ENCODE data around the gene C6orf47.

The C6orf47 gene

DNA sequence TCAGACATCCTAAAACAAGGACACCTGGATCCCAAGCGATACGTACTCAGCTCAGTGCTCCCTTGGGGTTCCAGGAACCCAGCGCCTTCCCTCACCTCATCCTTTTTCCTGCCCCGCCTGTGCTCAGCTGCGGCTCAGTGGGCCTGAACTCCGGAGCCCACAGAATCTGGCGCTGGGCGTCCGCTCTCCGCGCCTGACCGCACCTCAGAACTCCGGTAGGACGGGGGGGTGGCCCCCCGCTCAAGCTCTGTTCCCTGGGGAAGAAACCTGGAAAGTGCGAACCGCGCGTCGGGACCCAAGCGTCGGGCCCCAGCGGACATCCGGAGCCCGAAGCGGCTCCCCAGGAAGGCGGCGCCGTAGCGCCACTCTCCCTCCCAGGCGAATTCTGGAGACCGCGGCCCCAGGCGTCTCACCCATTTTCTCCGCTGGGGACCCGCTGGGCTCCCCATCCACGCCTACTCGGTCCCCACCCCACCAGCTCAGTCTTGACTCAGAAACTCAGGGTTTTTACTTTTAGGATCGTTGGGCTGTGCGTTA is 20.6 kb upstream of the C6orf47 start:
- Histone ChIP-seq H3K36me3 (ENCODE audit: control insufficient read depth, insufficient read depth, low read length) (peaks cover 4% of the 10 kb centered on the region), H3K27me3 (ENCODE audit: control insufficient read depth, insufficient read depth, low read length) (no peaks in the 10 kb centered on the region), H3K9ac (ENCODE audit: low read length) (peak overlapping the region; percentile 84), H3K4me3 (ENCODE audit: low read length) (peak overlapping the region; percentile 75), H3K4me1 (ENCODE audit: control insufficient read depth, insufficient read depth, low read length) (peaks cover 8% of the 10 kb centered on the region), H3K27ac (ENCODE audit: low read depth, low read length) (peak overlapping the region; percentile 50)

GRCh38 chr6:31680226-31681134 is 19.9 kb upstream of the C6orf47 start, which contains the start of gene LY6G5C:
Gene LY6G5C (minus strand): TSS chr6:31681067. CDS start chr6:31680373, 694 bp downstream.
- Histone ChIP-seq H3K36me3 (ENCODE audit: control insufficient read depth, insufficient read depth, low read length) (no peaks in the 10 kb centered on the region), H3K27ac (ENCODE audit: low read depth, low read length) (peak within 1 kb of the TSS; percentile 50), H3K9ac (ENCODE audit: low read length) (peak within 1 kb of the TSS; percentile 84), H3K4me3 (ENCODE audit: low read length) (peak within 1 kb of the TSS; percentile 75), H3K27me3 (ENCODE audit: control insufficient read depth, insufficient read depth, low read length) (no peaks in the 10 kb centered on the region), H3K4me1 (ENCODE audit: control insufficient read depth, insufficient read depth, low read length) (peaks cover 8% of the 10 kb centered on the region)

DNA sequence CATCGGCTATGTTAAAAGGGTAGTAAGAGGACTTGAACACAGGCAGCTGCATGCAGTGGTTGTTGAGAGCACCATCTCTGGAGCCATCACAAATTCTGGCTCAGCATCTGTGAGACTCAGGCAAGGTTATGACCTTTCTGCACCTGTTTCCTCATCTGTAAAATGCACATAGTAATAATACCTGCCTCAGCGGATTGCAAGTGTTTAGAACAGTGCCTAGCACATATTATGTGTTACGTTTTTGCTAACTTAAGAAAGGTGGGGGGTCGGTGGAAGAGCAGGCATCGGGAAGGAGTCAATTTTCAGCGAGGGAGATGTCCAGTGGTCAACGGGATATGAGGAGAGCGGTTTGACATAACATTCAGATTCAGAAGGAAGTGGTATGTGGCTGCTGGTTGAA is 17.4 kb upstream of the C6orf47 start:
- Histone ChIP-seq H3K27me3 (ENCODE audit: control insufficient read depth, insufficient read depth, low read length) (no peaks in the 10 kb centered on the region), H3K36me3 (ENCODE audit: control insufficient read depth, insufficient read depth, low read length) (peaks cover 3% of the 10 kb centered on the region), H3K4me1 (ENCODE audit: control insufficient read depth, insufficient read depth, low read length) (peaks cover 8% of the 10 kb centered on the region), H3K27ac (ENCODE audit: low read depth, low read length) (no peak overlapping the region), H3K9ac (ENCODE audit: low read length) (no peak overlapping the region), H3K4me3 (ENCODE audit: low read length) (no peak overlapping the region)

GRCh38 chr6:31676904-31677303 is 16.3 kb upstream of the C6orf47 start:
- Histone ChIP-seq H3K27me3 (ENCODE audit: control insufficient read depth, insufficient read depth, low read length) (no peaks in the 10 kb centered on the region), H3K36me3 (ENCODE audit: control insufficient read depth, insufficient read depth, low read length) (peaks cover 7% of the 10 kb centered on the region), H3K27ac (ENCODE audit: low read depth, low read length) (no peak overlapping the region), H3K9ac (ENCODE audit: low read length) (no peak overlapping the region), H3K4me1 (ENCODE audit: control insufficient read depth, insufficient read depth, low read length) (peaks cover 8% of the 10 kb centered on the region), H3K4me3 (ENCODE audit: low read length) (no peak overlapping the region)

DNA sequence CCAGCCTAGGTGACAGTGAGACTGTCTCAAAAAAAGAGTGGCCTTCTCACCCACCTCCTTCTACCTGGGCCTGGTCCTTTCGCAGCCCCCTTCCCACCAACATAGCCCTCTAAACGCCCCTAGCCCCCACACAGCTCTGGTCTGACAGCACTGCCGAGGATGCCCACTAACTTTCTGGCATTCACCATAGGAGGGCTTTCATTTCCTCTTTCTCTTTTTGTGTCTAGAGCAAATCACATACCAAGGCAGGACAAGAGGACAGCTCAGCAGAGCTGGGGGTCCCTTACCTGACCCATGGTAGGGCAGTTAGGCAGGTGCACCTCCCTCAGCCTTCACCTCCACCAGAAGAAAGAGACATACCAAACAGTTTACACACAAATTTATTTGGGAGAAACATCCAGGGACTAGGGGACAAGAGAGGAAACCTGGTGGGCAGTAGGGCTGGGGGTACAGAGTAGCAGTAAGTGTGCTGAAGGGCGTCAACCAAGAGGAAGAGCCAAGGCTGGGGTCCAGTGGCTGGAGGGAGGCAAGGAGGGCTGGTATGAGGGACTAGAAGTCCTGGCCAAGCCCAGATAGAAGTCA is 15.8 kb upstream of the C6orf47 start:
- Histone ChIP-seq H3K4me1 (ENCODE audit: control insufficient read depth, insufficient read depth, low read length) (peaks cover 8% of the 10 kb centered on the region), H3K4me3 (ENCODE audit: low read length) (no peak overlapping the region), H3K27me3 (ENCODE audit: control insufficient read depth, insufficient read depth, low read length) (no peaks in the 10 kb centered on the region), H3K27ac (ENCODE audit: low read depth, low read length) (no peak overlapping the region), H3K36me3 (ENCODE audit: control insufficient read depth, insufficient read depth, low read length) (peaks cover 12% of the 10 kb centered on the region), H3K9ac (ENCODE audit: low read length) (no peak overlapping the region)

- Histone ChIP-seq H3K27ac (ENCODE audit: low read depth, low read length) (no peak within 1 kb of the TSS), H3K36me3 (ENCODE audit: control insufficient read depth, insufficient read depth, low read length) (peaks cover 51% of the 10 kb centered on the region), H3K4me1 (ENCODE audit: control insufficient read depth, insufficient read depth, low read length) (peaks cover 5% of the 10 kb centered on the region), H3K4me3 (ENCODE audit: low read length) (no peak within 1 kb of the TSS), H3K9ac (ENCODE audit: low read length) (no peak within 1 kb of the TSS), H3K27me3 (ENCODE audit: control insufficient read depth, insufficient read depth, low read length) (no peaks in the 10 kb centered on the region)
These were observed 9.1 kb upstream of the C6orf47 start, which contains the start of gene LY6G5B for GRCh38 chr6:31669676-31670075. Gene LY6G5B (plus strand): TSS chr6:31669976. CDS start chr6:31670951, 975 bp downstream.

DNA sequence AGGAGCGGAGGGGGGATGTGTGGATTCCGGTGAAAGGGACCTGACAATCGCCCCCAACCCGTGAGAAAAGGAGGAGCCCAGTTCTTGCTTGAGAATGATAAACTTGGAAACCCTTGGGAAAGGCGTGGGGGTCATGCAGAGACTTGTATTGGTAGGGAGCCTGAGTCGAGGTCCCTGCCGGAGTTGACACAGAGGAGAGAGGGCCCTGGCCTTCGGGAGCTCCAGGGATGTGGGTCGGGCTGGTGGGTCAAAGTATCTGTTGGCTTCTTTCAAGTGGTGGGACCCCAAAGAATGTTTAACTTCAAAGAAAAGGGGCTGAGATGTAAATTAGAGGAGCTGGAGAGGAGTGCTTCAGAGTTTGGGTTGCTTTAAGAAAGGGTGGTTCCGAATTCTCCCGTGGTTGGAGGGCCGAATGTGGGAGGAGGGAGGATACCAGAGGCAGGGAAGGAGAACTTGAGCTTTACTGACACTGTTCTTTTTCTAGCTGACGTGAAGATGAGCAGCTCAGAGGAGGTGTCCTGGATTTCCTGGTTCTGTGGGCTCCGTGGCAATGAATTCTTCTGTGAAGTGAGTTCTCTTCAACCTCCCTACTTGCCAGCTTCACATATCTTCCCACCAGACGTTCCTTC is 5.9 kb upstream of the C6orf47 start:
- H3K27me3 ChIP-seq (ENCODE audit: control insufficient read depth, insufficient read depth, low read length) = no peaks in the 10 kb centered on the region
- peak overlapping the region; percentile 73 for H3K4me3 ChIP-seq (ENCODE audit: low read length)
- peak overlapping the region; percentile 84 for H3K27ac ChIP-seq (ENCODE audit: low read depth, low read length)
- H3K36me3 ChIP-seq (ENCODE audit: control insufficient read depth, insufficient read depth, low read length) = peaks cover 40% of the 10 kb centered on the region
- H3K4me1 ChIP-seq (ENCODE audit: control insufficient read depth, insufficient read depth, low read length) = peaks cover 18% of the 10 kb centered on the region
- H3K9ac ChIP-seq (ENCODE audit: low read length) = peak overlapping the region; percentile 79

GRCh38 chr6:31665501-31666336 is 5.1 kb upstream of the C6orf47 start, which contains the start of gene CSNK2B:
Gene CSNK2B (plus strand): TSS chr6:31666080. CDS start chr6:31666832, 752 bp downstream.
- Histone ChIP-seq H3K27me3 (ENCODE audit: control insufficient read depth, insufficient read depth, low read length) (no peaks in the 10 kb centered on the region), H3K4me3 (ENCODE audit: low read length) (peak within 1 kb of the TSS; percentile 73), H3K36me3 (ENCODE audit: control insufficient read depth, insufficient read depth, low read length) (peaks cover 33% of the 10 kb centered on the region), H3K4me1 (ENCODE audit: control insufficient read depth, insufficient read depth, low read length) (peaks cover 18% of the 10 kb centered on the region), H3K27ac (ENCODE audit: low read depth, low read length) (peak within 1 kb of the TSS; percentile 90), H3K9ac (ENCODE audit: low read length) (peak within 1 kb of the TSS; percentile 79)

DNA sequence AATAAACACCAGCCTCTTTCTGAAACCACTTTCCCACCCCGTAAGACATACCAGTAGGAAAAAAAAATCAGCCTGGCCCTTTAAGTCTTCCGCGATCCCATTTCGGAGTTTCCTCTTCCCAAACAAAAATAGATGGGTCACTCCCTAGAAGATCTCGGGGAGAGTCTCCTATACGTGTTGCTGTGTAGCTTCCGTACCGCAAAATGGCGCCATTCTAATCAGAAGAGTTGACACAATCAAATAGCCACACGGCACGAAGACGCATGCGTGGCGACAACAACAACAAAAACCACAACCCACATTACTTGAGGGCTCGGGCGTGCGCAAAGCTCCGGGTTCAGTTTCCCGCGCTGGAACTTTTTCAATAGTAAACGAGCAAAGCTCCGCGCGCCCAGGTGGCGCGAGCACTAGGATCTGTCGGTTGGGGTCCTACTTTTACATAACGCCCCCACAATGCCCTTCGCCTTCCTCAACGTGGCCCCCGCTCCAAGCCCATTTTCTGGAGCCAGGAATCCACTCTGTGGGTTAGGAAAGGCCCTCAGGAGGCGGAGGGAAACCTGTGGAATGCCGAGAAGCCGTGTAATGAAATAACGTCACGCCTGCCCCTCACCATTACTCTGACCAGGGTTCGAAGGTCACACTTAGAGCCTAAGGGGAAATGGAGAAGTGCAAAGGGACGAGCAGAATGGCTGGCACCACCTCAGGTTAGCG is 4.4 kb upstream of the C6orf47 start, which contains the start of gene GPANK1:
TSS of gene GPANK1 (minus strand) at position 208 of the 711 bp plus-strand sequence. CDS start 519 bp downstream, outside the sequence.
- H3K36me3 ChIP-seq (ENCODE audit: control insufficient read depth, insufficient read depth, low read length) = peaks cover 26% of the 10 kb centered on the region
- no peaks in the 10 kb centered on the region for H3K27me3 ChIP-seq (ENCODE audit: control insufficient read depth, insufficient read depth, low read length)
- H3K4me1 ChIP-seq (ENCODE audit: control insufficient read depth, insufficient read depth, low read length) = peaks cover 19% of the 10 kb centered on the region
- peak within 1 kb of the TSS; percentile 73 for H3K4me3 ChIP-seq (ENCODE audit: low read length)
- peak within 1 kb of the TSS; percentile 56 for H3K9ac ChIP-seq (ENCODE audit: low read length)
- H3K27ac ChIP-seq (ENCODE audit: low read depth, low read length) = peak within 1 kb of the TSS; percentile 90

- peak overlapping the region; percentile 42 for H3K9ac ChIP-seq (ENCODE audit: low read length)
- peaks cover 26% of the 10 kb centered on the region for H3K4me1 ChIP-seq (ENCODE audit: control insufficient read depth, insufficient read depth, low read length)
These were observed 3.6 kb upstream of the C6orf47 start for GRCh38 chr6:31663961-31664789.

More at GRCh38 chr6:31663961-31664789, 3.6 kb upstream of the C6orf47 start:
- Histone ChIP-seq H3K27ac (ENCODE audit: low read depth, low read length) (peak overlapping the region; percentile 90), H3K36me3 (ENCODE audit: control insufficient read depth, insufficient read depth, low read length) (peaks cover 19% of the 10 kb centered on the region), H3K4me3 (ENCODE audit: low read length) (peak overlapping the region; percentile 73), H3K27me3 (ENCODE audit: control insufficient read depth, insufficient read depth, low read length) (no peaks in the 10 kb centered on the region)
